ENCODE measurements around the gene DCXR.

DCXR gene

GRCh38 chr17:82008258-82008940 lies 29.1 kb downstream of the DCXR start:
- no peak for ATAC-seq (ENCODE audit: insufficient read depth, low read depth)
- Histone ChIP-seq H3K27me3 (ENCODE audit: insufficient read depth, low read length, poor library complexity) (no peaks in the 10 kb centered on the region), H3K4me2 (ENCODE audit: insufficient read depth, low read length) (no peak overlapping the region), H3K4me3 (ENCODE audit: low read depth in 1 of 2, low read length in 2 of 2) (no peak overlapping the region), H4K20me1 (ENCODE audit: insufficient read depth, low read length) (0 out of 2 replicates have a peak, but pooled peaks cover 4% of the 10 kb centered on the region), H3K4me1 (ENCODE audit: insufficient read depth, low read length) (no peaks in the 10 kb centered on the region), H2AFZ (ENCODE audit: low read depth, low read length) (no peak overlapping the region), H3K27ac (ENCODE audit: low read length) (no peak overlapping the region), H3K79me2 (ENCODE audit: insufficient read depth, low read length) (no peaks in the 10 kb centered on the region), H3K9me3 (ENCODE audit: insufficient read depth, low read length, severe bottlenecking) (no peaks in the 10 kb centered on the region), H3K9ac (ENCODE audit: low read depth, low read length) (no peak overlapping the region), H3K36me3 (ENCODE audit: insufficient read depth, low read length) (no peaks in the 10 kb centered on the region)
- no peak for DNase-seq
- TF ChIP-seq CTCF (IDR thresholded peaks at IDR 0.05; ENCODE audit: borderline replicate concordance, extremely low read depth, low read length, poor library complexity, severe bottlenecking) (no peak), EZH2 (IDR thresholded peaks at IDR 0.05; ENCODE audit: borderline replicate concordance, low read depth, low read length, severe bottlenecking) (no peak)

- H3K4me2 ChIP-seq (ENCODE audit: insufficient read depth, low read length): no peak overlapping the region
Observed at GRCh38 chr17:82007495-82008257, 29.8 kb downstream of the DCXR start.

GRCh38 chr17:82007228-82007494 lies 30.3 kb downstream of the DCXR start:
- Histone ChIP-seq H3K9ac (ENCODE audit: low read depth, low read length) (no peak overlapping the region), H3K79me2 (ENCODE audit: insufficient read depth, low read length) (no peaks in the 10 kb centered on the region), H3K4me2 (ENCODE audit: insufficient read depth, low read length) (no peak overlapping the region), H3K27me3 (ENCODE audit: insufficient read depth, low read length, poor library complexity) (no peaks in the 10 kb centered on the region), H3K27ac (ENCODE audit: low read length) (no peak overlapping the region), H4K20me1 (ENCODE audit: insufficient read depth, low read length) (0 out of 2 replicates have a peak, but pooled peaks cover 4% of the 10 kb centered on the region), H3K9me3 (ENCODE audit: insufficient read depth, low read length, severe bottlenecking) (no peaks in the 10 kb centered on the region), H3K36me3 (ENCODE audit: insufficient read depth, low read length) (no peaks in the 10 kb centered on the region), H2AFZ (ENCODE audit: low read depth, low read length) (no peak overlapping the region), H3K4me1 (ENCODE audit: insufficient read depth, low read length) (no peaks in the 10 kb centered on the region), H3K4me3 (ENCODE audit: low read depth in 1 of 2, low read length in 2 of 2) (no peak overlapping the region)
- ATAC-seq (ENCODE audit: insufficient read depth, low read depth) (no peak), DNase-seq (no peak)
- no peak for TF ChIP-seq EZH2 (IDR thresholded peaks at IDR 0.05; ENCODE audit: borderline replicate concordance, low read depth, low read length, severe bottlenecking)
- no peak for TF ChIP-seq CTCF (IDR thresholded peaks at IDR 0.05; ENCODE audit: borderline replicate concordance, extremely low read depth, low read length, poor library complexity, severe bottlenecking)

More at GRCh38 chr17:82007495-82008257, 29.8 kb downstream of the DCXR start:
- Histone ChIP-seq H2AFZ (ENCODE audit: low read depth, low read length) (no peak overlapping the region), H3K4me3 (ENCODE audit: low read depth in 1 of 2, low read length in 2 of 2) (no peak overlapping the region), H3K36me3 (ENCODE audit: insufficient read depth, low read length) (no peaks in the 10 kb centered on the region), H3K79me2 (ENCODE audit: insufficient read depth, low read length) (no peaks in the 10 kb centered on the region), H3K9me3 (ENCODE audit: insufficient read depth, low read length, severe bottlenecking) (no peaks in the 10 kb centered on the region), H3K9ac (ENCODE audit: low read depth, low read length) (no peak overlapping the region), H3K27ac (ENCODE audit: low read length) (no peak overlapping the region), H3K27me3 (ENCODE audit: insufficient read depth, low read length, poor library complexity) (no peaks in the 10 kb centered on the region), H4K20me1 (ENCODE audit: insufficient read depth, low read length) (0 out of 2 replicates have a peak, but pooled peaks cover 4% of the 10 kb centered on the region), H3K4me1 (ENCODE audit: insufficient read depth, low read length) (no peaks in the 10 kb centered on the region)
- no peak for TF ChIP-seq EZH2 (IDR thresholded peaks at IDR 0.05; ENCODE audit: borderline replicate concordance, low read depth, low read length, severe bottlenecking)
- TF ChIP-seq CTCF (IDR thresholded peaks at IDR 0.05; ENCODE audit: borderline replicate concordance, extremely low read depth, low read length, poor library complexity, severe bottlenecking): no peak
- ATAC-seq (ENCODE audit: insufficient read depth, low read depth) (no peak), DNase-seq (no peak)
